Panc1 (cell line): ENCODE measurements around the gene ETFA. TPM values are rescaled to one million over a fixed set of nuclear protein-coding genes. Genes with fewer than 3 reads are reported as not detected.

ENCODE experiments used
- ATAC-seq: fragments of 200-7000 bp; cut with Tn5 transposase; 2 replicates; pipeline ENCODE4 v1.9.1; 2020; ENCODE audit warnings: mild to moderate bottlenecking, moderate library complexity
- BruUV-seq: library from RNA; stranded (reverse); fragments of 400-500 nt; replicated peaks from 2 replicates; lab custom pipeline; 2021; lab: Mats Ljungman, UMichigan
- CTCF ChIA-PET: fragments of 300-600 bp; sonication (Branson Sonifier 250); formaldehyde crosslinking; loops from one replicate; lab custom pipeline; 2022; ENCODE audit warnings: antibody characterized with exemption; lab: Charles Lee
- POLR2A ChIA-PET: fragments of 300-600 bp; sonication (Branson Sonifier 250); formaldehyde crosslinking; loops from one replicate; lab custom pipeline; 2022; ENCODE audit warnings: antibody characterized with exemption; lab: Charles Lee
- DNase-seq: peaks from one replicate; pipeline ENCODE4 v3.0.0-alpha.2; 2010; ENCODE audit warnings: low read depth, low spot score
- H3K27ac ChIP-seq: 2 replicates; pipeline ENCODE4 v1.5.1; 2011; ENCODE audit warnings: mild to moderate bottlenecking, low read length, inconsistent platforms
- H3K27me3 ChIP-seq: fragments of 200-500 bp; sonication (Bioruptor generic); 2 replicates; pipeline ENCODE4 v1.6.0; 2014; ENCODE audit warnings: low read length, inconsistent platforms; ENCODE audit not compliant: control insufficient read depth, insufficient read depth
- H3K36me3 ChIP-seq: fragments of 200-500 bp; sonication (Bioruptor generic); 2 replicates; pipeline ENCODE4 v1.5.1; 2014; ENCODE audit warnings: inconsistent platforms, mild to moderate bottlenecking, low read length, moderate library complexity; ENCODE audit not compliant: control insufficient read depth, insufficient read depth
- H3K4me1 ChIP-seq: 2 replicates; pipeline ENCODE4 v1.5.1; 2011; ENCODE audit warnings: inconsistent platforms, mild to moderate bottlenecking, low read length, moderate library complexity; ENCODE audit not compliant: control insufficient read depth, insufficient read depth
- H3K4me3 ChIP-seq, 2 experiments: 2 replicates each; pipeline ENCODE4 v1.5.1; 2011 to 2012; ENCODE audit warnings: low read depth in 2 of 2, low read length in 2 of 2, mild to moderate bottlenecking in 2 of 2, inconsistent platforms in 1 of 2, moderate library complexity in 1 of 2
- H3K9me3 ChIP-seq: fragments of 200-500 bp; sonication (Bioruptor generic); 2 replicates; pipeline ENCODE4 v1.5.1; 2014; ENCODE audit warnings: low read depth, mild to moderate bottlenecking, inconsistent platforms, low read length, moderate library complexity; ENCODE audit not compliant: control insufficient read depth, insufficient read depth
- CTCF ChIP-seq: fragments of 450-650 bp; IDR thresholded peaks from 2 replicates; pipeline ENCODE4 v1.5.1; 2017; ENCODE audit warnings: mild to moderate bottlenecking
- POLR2AphosphoS5 ChIP-seq: IDR thresholded peaks from 2 replicates; pipeline ENCODE4 v1.6.1; 2012; ENCODE audit warnings: mild to moderate bottlenecking, low read depth, low read length, moderate library complexity
- REST ChIP-seq, 2 experiments: IDR thresholded peaks; 2 replicates each; pipeline ENCODE4 v1.6.1; 2011 to 2012; ENCODE audit warnings: low read depth in 2 of 2, control low read depth in 1 of 2, low read length in 1 of 2, mild to moderate bottlenecking in 1 of 2, moderate library complexity in 1 of 2; ENCODE audit not compliant: insufficient read depth in 1 of 2
- SIN3A ChIP-seq: IDR thresholded peaks from 2 replicates; pipeline ENCODE4 v1.6.1; 2012; ENCODE audit warnings: low read depth, mild to moderate bottlenecking, low read length, moderate library complexity, borderline replicate concordance; ENCODE audit not compliant: insufficient read depth
- TCF7L2 ChIP-seq: IDR thresholded peaks from 2 replicates; pipeline ENCODE4 v1.6.1; 2011; ENCODE audit warnings: mild to moderate bottlenecking, low read depth, low read length, inconsistent platforms
- in situ Hi-C: cut with HindIII; loops from 2 replicates; pipeline ENCODE4 v1.10.0; 2016; ENCODE audit warnings: low sequenced_read_pairs, low pct_unique_long_range_greater_than_20kb
- intact Hi-C: fragments of 100-400 bp; cut with micrococcal nuclease; formaldehyde crosslinking; loops from one replicate; pipeline ENCODE4 v1.10.0; 2022; ENCODE audit not compliant: unreplicated experiment
- total RNA-seq: library from RNA; stranded (reverse); gene quantifications from one replicate; pipeline ENCODE4 v1.2.1, GENCODE V29; 2021; ENCODE audit not compliant: unreplicated experiment

ETFA gene
- total RNA-seq, 1 experiment from 2014 or later, result 159 TPM

GRCh38 chr15:76165951-76166350 lies 145.3 kb downstream of the ETFA start:
- Histone ChIP-seq H3K4me3 (no peak overlapping the region), H3K27ac (no peak overlapping the region), H3K36me3 (no peaks in the 10 kb centered on the region), H3K4me1 (no peaks in the 10 kb centered on the region), H3K9me3 (no peaks in the 10 kb centered on the region), H3K27me3 (no peaks in the 10 kb centered on the region)
- TF ChIP-seq SIN3A, result no peak
- no peak for TF ChIP-seq REST (IDR thresholded peaks at IDR 0.05; ENCODE audit: insufficient read depth in 1 of 2, low read depth in 2 of 2, low read length in 1 of 2)
- TF ChIP-seq POLR2AphosphoS5, result no peak
- no peak for TF ChIP-seq TCF7L2
- TF ChIP-seq CTCF, result no peak
- no peak for ATAC-seq
- no TSS peak for BruUV-seq
- ChIA-PET CTCF (no interaction called here), POLR2A (no interaction called here)
- in situ Hi-C loops, result no loop called here
- no peak for DNase-seq
- intact Hi-C loops, result no loop called here

Other genes with a start within 250 kb of the ETFA start
- gene ISL2, start 25.3 kb upstream of the ETFA start, total RNA-seq, result 0.51 TPM